HCT116 (cell line): ENCODE results near the gene KCNH3.

ENCODE experiments used
- EGR1 ChIP-seq: IDR thresholded peaks from 2 replicates; pipeline ENCODE4 v1.6.1; 2012; ENCODE audit warnings: low read depth
- EZH2 ChIP-seq: fragments of 200-600 bp; sonication (generic); IDR thresholded peaks from 2 replicates; pipeline ENCODE4 v1.6.1; 2017; ENCODE audit warnings: antibody characterized with exemption, mixed run types
- POLR2A ChIP-seq: IDR thresholded peaks from 2 replicates; pipeline ENCODE4 v1.7.0; 2011; ENCODE audit warnings: borderline replicate concordance; ENCODE audit not compliant: insufficient read depth, insufficient read length; ENCODE audit errors: extremely low read depth
- POLR2AphosphoS5 ChIP-seq: IDR thresholded peaks from 2 replicates; pipeline ENCODE4 v1.6.1; 2011; ENCODE audit warnings: mild to moderate bottlenecking, low read depth, low read length, moderate library complexity
- SIN3A ChIP-seq: IDR thresholded peaks from 2 replicates; pipeline ENCODE4 v1.6.1; 2012; ENCODE audit warnings: low read depth
- YY1 ChIP-seq: IDR thresholded peaks from 2 replicates; pipeline ENCODE4 v1.6.1; 2011; ENCODE audit warnings: low read length, low read depth, moderate library complexity, mild to moderate bottlenecking; ENCODE audit not compliant: insufficient replicate concordance; ENCODE audit errors: extremely low read depth
- ZFX ChIP-seq: fragments of 450-650 bp; IDR thresholded peaks from 2 replicates; pipeline ENCODE4 v1.6.1; 2017
- TF ChIP-seq, protein P1 (sequence below), 3 experiments: fragments of 200-600 bp in 1 of 3; sonication (generic) in 1 of 3; IDR thresholded peaks in 2 of 3; conservative IDR thresholded peaks in 1 of 3; 2 replicates each; pipeline ENCODE4 v1.5.1; 2012 to 2017; ENCODE audit warnings: low read depth in 2 of 3, low read length in 2 of 3, antibody characterized with exemption in 1 of 3, borderline replicate concordance in 1 of 3, control low read depth in 1 of 3, mild to moderate bottlenecking in 1 of 3, mixed read lengths in 1 of 3, mixed run types in 1 of 3, moderate library complexity in 1 of 3; ENCODE audit not compliant: insufficient read depth in 1 of 3
- TF ChIP-seq, protein P2 (sequence below): IDR thresholded peaks from 2 replicates; pipeline ENCODE4 v1.6.1; 2012; ENCODE audit warnings: low read depth

DNA sequence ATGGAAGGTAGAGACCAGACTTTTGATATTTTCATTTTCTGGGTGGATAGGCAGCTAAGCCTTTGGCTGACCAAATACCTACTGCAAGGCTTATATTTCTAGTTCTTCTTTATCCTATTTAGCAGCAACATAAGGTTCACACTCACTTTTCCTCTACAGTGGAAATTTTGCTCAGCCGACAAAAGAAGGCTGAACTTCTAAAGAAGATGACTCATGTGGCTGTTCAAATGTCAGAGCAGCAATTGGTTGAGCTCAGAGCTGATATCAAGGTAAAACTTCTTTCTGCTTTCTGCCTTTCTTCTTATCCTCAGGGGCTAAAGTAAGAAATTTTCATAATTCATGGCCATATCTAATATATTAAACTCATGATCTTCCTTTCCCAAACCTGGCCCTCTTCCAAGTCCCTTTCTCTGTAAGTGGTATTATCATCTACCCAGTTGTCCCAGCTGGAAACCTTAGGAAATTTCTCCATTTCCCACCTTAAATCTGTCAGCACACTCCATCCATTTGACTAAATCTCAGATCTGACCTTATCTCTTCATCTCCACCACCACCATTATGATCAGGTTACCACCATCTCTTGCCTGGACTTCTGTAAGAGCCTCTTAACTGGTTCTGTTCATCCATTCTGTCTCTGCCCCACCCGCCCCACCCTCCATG lies 19.8 kb upstream of the KCNH3 start:
- TF ChIP-seq, protein P1, sequence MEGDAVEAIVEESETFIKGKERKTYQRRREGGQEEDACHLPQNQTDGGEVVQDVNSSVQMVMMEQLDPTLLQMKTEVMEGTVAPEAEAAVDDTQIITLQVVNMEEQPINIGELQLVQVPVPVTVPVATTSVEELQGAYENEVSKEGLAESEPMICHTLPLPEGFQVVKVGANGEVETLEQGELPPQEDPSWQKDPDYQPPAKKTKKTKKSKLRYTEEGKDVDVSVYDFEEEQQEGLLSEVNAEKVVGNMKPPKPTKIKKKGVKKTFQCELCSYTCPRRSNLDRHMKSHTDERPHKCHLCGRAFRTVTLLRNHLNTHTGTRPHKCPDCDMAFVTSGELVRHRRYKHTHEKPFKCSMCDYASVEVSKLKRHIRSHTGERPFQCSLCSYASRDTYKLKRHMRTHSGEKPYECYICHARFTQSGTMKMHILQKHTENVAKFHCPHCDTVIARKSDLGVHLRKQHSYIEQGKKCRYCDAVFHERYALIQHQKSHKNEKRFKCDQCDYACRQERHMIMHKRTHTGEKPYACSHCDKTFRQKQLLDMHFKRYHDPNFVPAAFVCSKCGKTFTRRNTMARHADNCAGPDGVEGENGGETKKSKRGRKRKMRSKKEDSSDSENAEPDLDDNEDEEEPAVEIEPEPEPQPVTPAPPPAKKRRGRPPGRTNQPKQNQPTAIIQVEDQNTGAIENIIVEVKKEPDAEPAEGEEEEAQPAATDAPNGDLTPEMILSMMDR (IDR thresholded peaks at IDR 0.05 in 2 of 3, conservative IDR thresholded peaks at IDR 0.05 in 1 of 3; ENCODE audit: borderline replicate concordance in 1 of 3, insufficient read depth in 1 of 3, low read depth in 2 of 3, low read length in 2 of 3), result no peak
- TF ChIP-seq YY1 (peak; percentile 19), POLR2A (no peak), EZH2 (no peak), POLR2AphosphoS5 (peak; percentile 40; the same call in 1 of the 2 replicates), ZFX (no peak), EGR1 (no peak), SIN3A (0 out of 2 replicates have a peak, but pooled peaks have one; percentile 32)
- TF ChIP-seq, protein P2, sequence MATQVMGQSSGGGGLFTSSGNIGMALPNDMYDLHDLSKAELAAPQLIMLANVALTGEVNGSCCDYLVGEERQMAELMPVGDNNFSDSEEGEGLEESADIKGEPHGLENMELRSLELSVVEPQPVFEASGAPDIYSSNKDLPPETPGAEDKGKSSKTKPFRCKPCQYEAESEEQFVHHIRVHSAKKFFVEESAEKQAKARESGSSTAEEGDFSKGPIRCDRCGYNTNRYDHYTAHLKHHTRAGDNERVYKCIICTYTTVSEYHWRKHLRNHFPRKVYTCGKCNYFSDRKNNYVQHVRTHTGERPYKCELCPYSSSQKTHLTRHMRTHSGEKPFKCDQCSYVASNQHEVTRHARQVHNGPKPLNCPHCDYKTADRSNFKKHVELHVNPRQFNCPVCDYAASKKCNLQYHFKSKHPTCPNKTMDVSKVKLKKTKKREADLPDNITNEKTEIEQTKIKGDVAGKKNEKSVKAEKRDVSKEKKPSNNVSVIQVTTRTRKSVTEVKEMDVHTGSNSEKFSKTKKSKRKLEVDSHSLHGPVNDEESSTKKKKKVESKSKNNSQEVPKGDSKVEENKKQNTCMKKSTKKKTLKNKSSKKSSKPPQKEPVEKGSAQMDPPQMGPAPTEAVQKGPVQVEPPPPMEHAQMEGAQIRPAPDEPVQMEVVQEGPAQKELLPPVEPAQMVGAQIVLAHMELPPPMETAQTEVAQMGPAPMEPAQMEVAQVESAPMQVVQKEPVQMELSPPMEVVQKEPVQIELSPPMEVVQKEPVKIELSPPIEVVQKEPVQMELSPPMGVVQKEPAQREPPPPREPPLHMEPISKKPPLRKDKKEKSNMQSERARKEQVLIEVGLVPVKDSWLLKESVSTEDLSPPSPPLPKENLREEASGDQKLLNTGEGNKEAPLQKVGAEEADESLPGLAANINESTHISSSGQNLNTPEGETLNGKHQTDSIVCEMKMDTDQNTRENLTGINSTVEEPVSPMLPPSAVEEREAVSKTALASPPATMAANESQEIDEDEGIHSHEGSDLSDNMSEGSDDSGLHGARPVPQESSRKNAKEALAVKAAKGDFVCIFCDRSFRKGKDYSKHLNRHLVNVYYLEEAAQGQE, result no peak
